T-helper 22 cell (primary cell): ENCODE results near the gene FAM118A.
"Not testable (repeated sequence)": the region's sequence is repeated elsewhere in the genome, so short reads cannot be mapped to it uniquely, and the experiment has no call there.

Experiments
- DNase-seq: peaks from one replicate; pipeline ENCODE4 v3.0.0-alpha.2; 2020; ENCODE audit warnings: low read depth

The FAM118A gene

GRCh38 chr22:45308957-45309421 is 745 bp upstream of the FAM118A start:
- no peak for DNase-seq

- DNase-seq: no peak
These were observed 720 bp downstream of the FAM118A start for GRCh38 chr22:45310331-45310976.

GRCh38 chr22:45310977-45311531 is 1.3 kb downstream of the FAM118A start:
- no peak for DNase-seq

- DNase-seq: no peak
These were observed 2.7 kb downstream of the FAM118A start for GRCh38 chr22:45312415-45312814.

GRCh38 chr22:45312856-45313255 is 3.1 kb downstream of the FAM118A start:
- DNase-seq: no peak

- no peak for DNase-seq
These were observed 4.5 kb downstream of the FAM118A start for GRCh38 chr22:45314054-45314721.

- DNase-seq: no peak
These were observed 5.1 kb downstream of the FAM118A start for GRCh38 chr22:45314786-45315185.

- DNase-seq: no peak
These were observed 7.2 kb downstream of the FAM118A start for GRCh38 chr22:45316796-45317526.

- no peak for DNase-seq
These were observed 7.9 kb downstream of the FAM118A start for GRCh38 chr22:45317551-45318167.

- peak; percentile 83 for DNase-seq
These were observed 8.4 kb downstream of the FAM118A start for GRCh38 chr22:45318168-45318557.

- peak; percentile 65 for DNase-seq
These were observed 9.0 kb downstream of the FAM118A start for GRCh38 chr22:45318558-45319323.

- no peak for DNase-seq
These were observed 9.6 kb downstream of the FAM118A start for GRCh38 chr22:45319324-45319685.

GRCh38 chr22:45320357-45320976 is 10.7 kb downstream of the FAM118A start:
- no peak for DNase-seq

- DNase-seq: no peak
These were observed 12.1 kb downstream of the FAM118A start for GRCh38 chr22:45321827-45322226.

- no peak for DNase-seq
These were observed 13.3 kb downstream of the FAM118A start for GRCh38 chr22:45322873-45323525.

- no peak for DNase-seq
These were observed 14.0 kb downstream of the FAM118A start for GRCh38 chr22:45323695-45324094.

GRCh38 chr22:45324311-45324711 is 14.6 kb downstream of the FAM118A start:
- DNase-seq: no peak

GRCh38 chr22:45328261-45328660 is 18.5 kb downstream of the FAM118A start:
- not testable (repeated sequence) for DNase-seq

GRCh38 chr22:45328822-45329529 is 19.2 kb downstream of the FAM118A start:
- DNase-seq: no peak

- DNase-seq: no peak
These were observed 19.8 kb downstream of the FAM118A start for GRCh38 chr22:45329530-45329936.
